EL (cell line): ENCODE measurements around the gene C5orf52.
"Not testable (repeated sequence)": the region's sequence is repeated elsewhere in the genome, so short reads cannot be mapped to it uniquely, and the experiment has no call there.

Experiments
- DNase-seq: peaks from one replicate; pipeline ENCODE4 v3.0.0-alpha.2; 2016

Gene C5orf52

GRCh38 chr5:157670662-157671591 is at the start of gene C5orf52:
C5orf52 (plus strand) TSS chr5:157671533; CDS start chr5:157671615, 82 bp downstream.
- DNase-seq: peak; percentile 44

DNA sequence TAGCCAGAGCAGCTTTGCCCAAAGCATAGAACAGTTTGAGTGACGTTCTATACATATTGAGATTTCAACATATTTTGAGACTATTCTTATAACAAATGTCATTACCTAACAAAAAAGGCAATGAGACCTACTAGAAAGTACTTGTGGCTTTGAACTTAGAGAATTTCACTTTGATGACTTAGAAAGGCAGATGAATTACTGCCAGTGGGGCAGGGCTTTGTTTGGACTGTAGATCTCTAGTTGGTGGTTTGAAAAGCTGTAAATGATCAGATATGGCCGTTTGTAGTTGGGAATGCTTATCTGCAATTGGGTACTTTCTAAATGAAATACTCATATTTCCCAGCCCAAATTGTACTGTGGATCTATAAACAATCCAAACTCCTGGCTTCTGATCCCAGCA is 47.2 kb upstream of the C5orf52 start:
- DNase-seq: no peak

DNA sequence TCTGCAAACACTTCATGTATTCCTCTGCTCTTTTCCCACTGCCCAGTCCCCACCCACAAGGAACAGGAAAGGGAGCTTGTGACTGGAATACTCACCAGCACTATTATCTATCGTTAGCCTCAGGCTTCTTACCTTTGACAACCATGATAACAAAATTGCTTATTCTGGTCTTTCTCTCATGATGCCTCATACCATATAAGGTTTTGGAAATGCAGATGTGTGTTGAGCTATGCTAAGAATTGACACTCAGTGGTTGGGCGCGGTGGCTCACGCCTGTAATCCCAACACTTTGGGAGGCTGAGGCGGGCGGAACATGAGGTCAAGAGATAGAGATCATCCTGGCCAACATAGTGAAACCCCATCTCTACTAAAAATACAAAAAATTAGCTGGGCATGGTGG is 44.5 kb upstream of the C5orf52 start:
- DNase-seq: no peak

DNA sequence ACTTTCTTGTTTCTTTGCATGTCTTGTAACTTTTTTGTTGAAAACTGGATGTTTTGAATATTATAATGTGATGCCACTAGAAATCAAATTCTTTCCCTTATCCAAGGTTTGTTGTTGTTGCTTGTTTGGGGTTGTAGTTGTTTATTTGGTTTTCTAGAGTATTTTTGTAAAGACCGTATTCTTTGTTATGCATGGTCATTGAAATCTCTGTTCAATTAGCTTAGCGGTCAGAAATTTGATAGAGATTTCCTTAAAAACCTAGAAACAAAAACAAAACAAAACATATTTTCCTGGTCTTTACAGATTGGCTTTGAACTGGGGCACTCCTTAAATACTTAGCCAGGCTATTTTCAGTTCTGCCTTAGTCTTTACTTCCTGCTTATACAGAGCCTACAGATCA is 41.0 kb upstream of the C5orf52 start:
- DNase-seq: no peak

DNA sequence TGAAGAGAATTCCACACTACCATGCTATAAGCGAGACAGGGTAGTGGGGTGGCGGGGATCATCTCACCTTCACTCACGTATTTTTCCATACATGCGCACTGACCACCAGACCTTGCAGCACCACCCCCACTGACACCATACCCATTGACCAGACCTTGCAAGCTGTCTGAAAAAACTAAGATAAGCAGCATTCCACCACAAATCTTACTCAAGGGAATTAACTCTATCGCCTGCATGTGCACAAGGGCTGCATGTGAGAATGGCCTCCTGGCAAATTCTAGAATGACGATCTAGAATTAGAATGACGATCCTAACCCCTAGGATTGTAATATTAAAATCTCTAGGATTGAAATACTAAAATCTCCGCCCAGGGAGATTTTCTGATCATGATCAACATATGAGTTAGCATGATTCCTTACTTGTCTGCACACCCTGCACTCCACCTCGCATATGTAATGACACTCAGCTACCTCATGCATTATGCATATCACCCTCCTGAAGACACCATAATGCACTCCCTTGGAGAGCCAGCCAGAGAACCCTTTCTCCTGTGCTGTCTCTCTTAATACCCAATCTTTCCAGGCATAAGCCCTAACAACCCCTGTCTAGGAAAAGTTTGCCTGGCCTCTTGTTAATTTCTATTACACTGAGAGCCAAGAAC is 30.8 kb upstream of the C5orf52 start:
- no peak for DNase-seq

GRCh38 chr5:157648275-157648990 is 22.9 kb upstream of the C5orf52 start:
- no peak for DNase-seq

- no peak for DNase-seq
Observed at GRCh38 chr5:157649101-157649500, 22.2 kb upstream of the C5orf52 start.

DNA sequence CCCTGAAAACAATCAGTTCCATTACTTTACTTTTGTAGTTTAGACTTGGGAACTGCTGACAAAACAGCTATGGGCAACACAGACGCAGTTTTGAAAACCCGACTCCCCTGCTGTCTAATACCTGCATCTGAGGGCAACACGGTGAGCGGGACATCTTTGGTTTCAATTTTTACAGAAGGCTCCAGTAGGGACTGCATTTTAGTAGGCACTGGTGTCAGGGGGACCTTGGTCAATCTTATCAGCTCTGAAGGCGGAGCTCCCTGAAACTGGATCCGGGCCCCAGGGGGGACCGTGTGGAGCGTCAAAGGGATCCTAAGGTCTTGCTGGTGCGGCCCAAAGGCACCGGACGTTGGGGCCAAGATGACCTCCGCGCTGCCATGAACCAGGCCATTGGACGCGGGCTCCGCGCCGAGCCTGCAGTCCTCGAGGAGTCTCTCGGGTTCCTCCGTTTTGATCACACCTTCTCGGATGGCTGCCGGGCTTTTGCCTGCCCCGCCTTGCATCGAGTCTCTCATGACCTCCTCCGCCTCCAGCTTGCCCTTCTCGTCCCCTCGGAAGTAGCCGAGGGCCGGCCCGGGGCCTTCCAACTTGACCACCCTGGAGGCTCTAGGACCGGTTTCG is 20.2 kb upstream of the C5orf52 start:
- no peak for DNase-seq

- peak; percentile 25 for DNase-seq
Observed at GRCh38 chr5:157651623-157652376, 19.5 kb upstream of the C5orf52 start.

- DNase-seq: no peak
Observed at GRCh38 chr5:157652377-157652692, 19.0 kb upstream of the C5orf52 start, which contains the start of gene SOX30. SOX30 (minus strand) TSS chr5:157652438; CDS start chr5:157652078, 360 bp downstream.

DNA sequence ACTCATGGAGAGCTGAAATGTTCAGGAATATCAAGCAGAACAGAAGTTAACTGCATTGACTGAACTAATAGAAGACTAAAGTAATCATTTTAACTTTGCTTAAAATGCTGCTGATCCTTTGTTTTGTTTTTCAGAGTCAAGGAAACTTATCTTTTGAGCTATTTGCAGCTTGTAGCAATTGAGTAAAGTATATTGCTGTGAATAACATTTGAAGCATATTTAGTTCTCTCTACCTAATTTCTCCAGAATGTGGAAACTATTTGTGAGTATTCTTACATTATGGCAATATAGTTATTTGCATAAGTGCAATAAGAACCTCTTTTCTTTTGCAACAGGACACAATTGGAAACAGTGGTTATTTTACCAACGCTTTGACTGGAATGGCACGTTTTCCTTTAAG is 13.8 kb upstream of the C5orf52 start:
- no peak for DNase-seq

- no peak for DNase-seq
Observed at GRCh38 chr5:157658893-157659292, 12.4 kb upstream of the C5orf52 start.

GRCh38 chr5:157659868-157660660 is 11.3 kb upstream of the C5orf52 start:
- no peak for DNase-seq

- DNase-seq: peak; percentile 78
Observed at GRCh38 chr5:157665467-157666070, 5.8 kb upstream of the C5orf52 start.

GRCh38 chr5:157668356-157668755 is 3.0 kb upstream of the C5orf52 start:
- no peak for DNase-seq

DNA sequence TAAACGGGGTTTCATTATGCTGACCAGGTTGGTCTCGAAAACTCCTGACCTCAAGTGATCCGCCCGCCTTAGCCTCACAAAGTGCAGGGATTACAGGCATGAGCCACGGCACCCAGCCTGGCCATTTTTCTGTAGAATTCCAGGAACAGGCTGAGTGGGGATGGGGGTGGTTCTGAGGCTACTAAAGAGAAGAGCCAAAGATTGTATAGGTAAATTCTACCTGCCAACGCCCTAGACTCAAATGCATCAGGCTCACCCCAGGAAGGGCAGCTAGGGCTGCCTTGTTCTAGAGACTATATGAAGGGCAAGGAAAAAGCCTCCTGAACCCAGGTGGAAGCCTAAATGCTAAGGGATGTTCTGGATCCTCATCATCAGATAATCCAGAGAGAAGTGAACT is 1.6 kb upstream of the C5orf52 start:
- no peak for DNase-seq

GRCh38 chr5:157671592-157672330 is 428 bp downstream of the C5orf52 start:
- no peak for DNase-seq

DNA sequence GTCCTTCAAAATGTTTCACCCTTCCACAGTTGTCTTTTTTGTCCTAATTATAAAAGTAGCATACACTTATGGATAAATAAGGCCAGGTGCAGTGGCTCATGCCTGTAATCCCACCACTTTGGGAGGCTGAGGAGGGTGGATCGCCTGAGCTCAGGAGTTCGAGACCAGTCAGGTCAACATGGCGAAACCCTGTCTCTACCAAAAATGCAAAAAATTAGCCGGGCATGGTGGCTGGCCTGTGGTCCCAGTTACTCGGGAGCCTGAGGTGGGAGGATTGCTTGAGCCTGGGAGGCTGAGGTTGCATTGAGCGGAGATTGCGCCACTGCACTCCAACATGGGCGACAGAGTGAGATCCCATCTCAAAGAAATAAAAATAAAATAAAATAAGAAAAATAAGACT is 1.6 kb downstream of the C5orf52 start:
- DNase-seq: no peak

- DNase-seq: not testable (repeated sequence)
Observed at GRCh38 chr5:157674351-157674750, 3.0 kb downstream of the C5orf52 start.

- DNase-seq: no peak
Observed at GRCh38 chr5:157677931-157678330, 6.6 kb downstream of the C5orf52 start.
